HG03469 (cell line): ENCODE measurements around the gene LRGUK.

Experiments
- ATAC-seq: cut with Tn5 transposase; IDR thresholded peaks from one replicate; pipeline ENCODE4 v1.9.1; 2021; ENCODE audit warnings: mild to moderate bottlenecking, moderate library complexity, moderate number of reproducible peaks; ENCODE audit not compliant: unreplicated experiment

LRGUK gene

DNA sequence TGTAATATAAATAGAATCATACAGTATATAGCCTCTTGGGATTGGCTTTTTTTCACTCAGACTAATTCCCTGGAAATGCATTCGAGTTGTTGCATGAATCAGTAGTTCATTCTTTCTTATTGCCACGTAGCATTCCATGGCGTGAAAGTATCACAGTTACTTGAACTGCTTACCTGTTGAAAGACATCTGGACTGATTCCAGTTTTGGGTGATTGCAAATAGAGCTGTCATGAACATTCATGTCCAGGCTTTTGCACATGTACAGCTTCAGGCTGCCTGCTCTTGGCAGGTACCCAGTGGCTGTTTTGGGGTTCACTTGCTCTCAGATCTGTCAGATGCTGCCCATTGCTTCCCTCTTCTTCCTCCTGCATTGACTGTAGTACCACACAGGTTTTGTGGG is 54.9 kb downstream of the LRGUK start:
- no peak for ATAC-seq

- no peak for ATAC-seq
Measured at GRCh38 chr7:134184767-134185166, 57.6 kb downstream of the LRGUK start.

DNA sequence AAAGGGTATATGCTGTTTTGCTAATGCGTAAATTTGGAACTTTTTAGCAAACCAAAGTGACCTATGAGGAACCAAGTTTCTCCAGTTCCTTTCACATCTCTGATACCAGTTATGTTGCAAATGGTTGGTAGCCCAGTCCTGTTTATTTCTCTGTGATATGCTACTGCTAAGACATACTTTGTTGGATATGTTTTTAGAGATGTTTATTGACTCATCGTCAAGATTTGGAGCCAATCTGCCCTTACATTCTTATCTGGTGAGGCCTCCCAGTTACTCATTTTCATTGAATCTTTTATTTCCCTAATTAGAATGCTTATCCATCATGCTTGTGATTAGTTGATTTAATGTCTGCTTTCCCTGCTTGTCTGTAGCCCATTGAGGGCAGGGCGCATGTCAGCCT is 58.9 kb downstream of the LRGUK start:
- ATAC-seq = no peak

- no peak for ATAC-seq
Measured at GRCh38 chr7:134186801-134187200, 59.7 kb downstream of the LRGUK start.

- ATAC-seq = no peak
Measured at GRCh38 chr7:134187893-134188292, 60.8 kb downstream of the LRGUK start.

GRCh38 chr7:134188311-134188710 is 61.2 kb downstream of the LRGUK start:
- ATAC-seq = no peak

GRCh38 chr7:134189559-134189958 is 62.4 kb downstream of the LRGUK start:
- no peak for ATAC-seq

DNA sequence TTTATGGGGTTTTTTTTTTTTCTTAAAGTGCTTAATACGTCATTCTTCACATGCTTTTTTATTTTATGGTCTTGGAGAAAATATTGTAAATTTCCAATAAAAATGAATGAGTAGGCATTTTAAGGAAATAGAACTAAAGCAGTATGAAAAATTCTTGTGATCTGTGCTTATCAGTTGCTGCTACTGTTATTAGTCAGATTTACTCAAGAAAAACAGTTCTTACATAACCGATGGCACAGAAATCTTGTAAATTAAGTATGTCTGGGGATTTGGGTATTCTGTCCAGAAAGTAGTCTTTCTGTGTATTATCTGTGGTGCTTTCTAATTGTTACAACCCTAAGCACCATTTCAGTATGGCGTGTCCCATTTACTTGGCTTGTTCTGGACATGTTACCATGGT is 64.7 kb downstream of the LRGUK start:
- ATAC-seq = no peak

- ATAC-seq = no peak
Measured at GRCh38 chr7:134193240-134193639, 66.1 kb downstream of the LRGUK start.

DNA sequence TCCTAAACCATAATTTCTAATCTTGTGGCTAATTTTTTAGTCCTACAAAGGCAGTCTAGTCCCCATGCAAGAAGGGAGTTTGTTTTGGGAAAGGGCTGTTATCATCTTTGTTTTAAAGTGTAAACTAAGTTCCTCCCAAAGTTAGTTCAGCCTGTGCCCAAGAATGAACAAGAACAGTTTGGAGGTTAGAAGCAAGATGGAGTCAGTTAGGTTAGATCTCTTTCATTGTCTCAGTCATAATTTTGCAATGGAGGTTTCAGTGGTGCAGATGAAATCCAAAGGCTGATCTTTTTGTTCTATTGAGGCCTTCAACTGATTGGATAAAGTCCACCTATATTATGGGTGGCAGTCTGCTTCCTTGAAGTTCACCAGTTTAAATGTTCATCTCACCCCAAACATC is 68.1 kb downstream of the LRGUK start:
- no peak for ATAC-seq

- ATAC-seq = no peak
Measured at GRCh38 chr7:134196439-134196838, 69.3 kb downstream of the LRGUK start.

GRCh38 chr7:134197345-134197744 is 70.2 kb downstream of the LRGUK start:
- no peak for ATAC-seq

DNA sequence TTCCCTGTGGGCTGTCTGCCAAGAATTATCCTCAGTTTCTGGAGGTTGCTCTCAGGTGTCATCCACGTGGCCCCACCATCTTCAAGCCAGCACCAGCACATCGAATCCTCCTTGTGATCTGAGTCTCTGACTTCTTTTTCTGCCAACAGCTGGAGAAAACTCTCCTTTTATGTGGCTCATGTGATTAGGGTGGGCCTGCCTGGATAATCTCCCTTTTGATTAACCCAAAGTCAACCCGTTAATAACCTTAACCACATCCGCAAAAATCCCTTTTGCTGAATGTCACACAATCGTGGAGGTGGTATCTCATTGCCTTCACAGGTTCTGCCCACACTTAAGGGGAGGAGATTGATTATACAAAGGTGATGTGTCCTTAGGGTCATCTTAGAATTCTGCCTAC is 73.8 kb downstream of the LRGUK start:
- ATAC-seq = no peak

- no peak for ATAC-seq
Measured at GRCh38 chr7:134201569-134202261, 74.6 kb downstream of the LRGUK start.

- no peak for ATAC-seq
Measured at GRCh38 chr7:134203186-134203889, 76.2 kb downstream of the LRGUK start.

GRCh38 chr7:134209322-134210015 is 82.3 kb downstream of the LRGUK start:
- ATAC-seq = no peak

DNA sequence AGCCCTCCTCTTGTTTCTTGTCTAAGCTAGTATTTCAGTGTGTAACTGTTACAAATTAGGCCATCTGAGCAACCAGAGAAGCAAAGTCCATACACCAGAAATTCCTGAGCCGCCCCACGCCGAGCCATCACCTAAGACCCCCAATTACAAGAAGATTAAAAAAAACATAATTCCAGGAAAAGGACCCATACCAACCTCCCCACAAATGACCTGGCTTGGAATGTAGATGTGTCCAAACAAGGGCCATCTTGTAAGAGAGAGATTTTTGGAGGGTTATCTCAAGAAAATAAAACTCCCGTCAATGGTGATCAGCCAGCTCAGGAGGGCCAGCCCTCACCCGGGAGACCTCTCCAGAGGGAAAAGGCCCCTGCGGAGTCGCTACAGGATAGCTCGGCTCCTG is 83.1 kb downstream of the LRGUK start:
- no peak for ATAC-seq

DNA sequence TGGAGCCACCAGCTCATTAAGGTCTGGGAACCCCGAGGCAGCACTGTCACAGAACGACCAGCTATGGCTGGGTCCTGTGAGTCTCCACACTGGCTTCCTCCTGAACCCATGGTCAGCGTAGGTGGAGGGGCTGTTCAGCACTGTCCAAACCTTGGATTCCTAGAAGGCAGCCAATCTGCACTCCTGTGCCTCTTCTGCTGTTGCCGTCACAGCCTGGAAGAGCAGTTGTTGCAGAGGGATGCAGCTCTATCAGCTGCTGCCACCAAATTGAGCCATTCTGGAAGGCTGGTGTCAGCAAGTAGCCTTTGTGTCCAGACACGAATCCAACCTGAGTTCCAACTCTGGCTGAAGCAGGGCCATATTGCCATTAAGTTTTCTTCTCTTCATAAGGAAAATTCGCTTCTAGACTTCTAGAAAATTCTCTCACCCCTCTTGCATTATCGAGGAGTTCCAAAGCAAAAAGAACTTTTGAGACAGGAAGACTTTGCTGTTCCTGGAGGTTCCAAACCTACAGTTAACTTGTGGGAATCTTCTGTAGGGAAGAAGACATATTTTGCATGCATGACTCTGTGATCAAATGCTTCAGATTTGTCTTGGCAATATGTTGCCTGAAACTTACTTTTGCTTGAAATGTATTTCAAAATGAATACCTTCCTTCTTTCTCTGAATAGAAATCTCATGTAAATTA is 84.0 kb downstream of the LRGUK start:
- no peak for ATAC-seq

DNA sequence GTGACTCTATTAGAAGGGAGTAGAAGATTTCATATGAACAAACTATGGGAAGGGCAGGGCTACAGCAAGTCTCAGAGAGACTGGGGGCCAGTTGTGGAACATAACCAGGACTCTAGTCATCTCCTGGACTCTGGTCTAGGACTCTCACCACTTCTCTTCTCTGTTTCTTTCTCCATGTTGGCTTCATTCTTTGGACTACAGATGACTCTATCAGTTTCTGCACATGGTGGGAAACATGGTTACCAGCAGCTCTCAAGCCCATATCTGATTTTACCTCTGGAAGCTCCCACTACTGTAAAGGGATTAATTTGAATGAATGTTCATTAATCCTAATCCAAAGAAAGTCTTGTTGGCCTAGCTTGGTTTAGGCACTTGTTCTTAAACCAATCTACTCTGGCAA is 84.7 kb downstream of the LRGUK start:
- ATAC-seq = no peak

DNA sequence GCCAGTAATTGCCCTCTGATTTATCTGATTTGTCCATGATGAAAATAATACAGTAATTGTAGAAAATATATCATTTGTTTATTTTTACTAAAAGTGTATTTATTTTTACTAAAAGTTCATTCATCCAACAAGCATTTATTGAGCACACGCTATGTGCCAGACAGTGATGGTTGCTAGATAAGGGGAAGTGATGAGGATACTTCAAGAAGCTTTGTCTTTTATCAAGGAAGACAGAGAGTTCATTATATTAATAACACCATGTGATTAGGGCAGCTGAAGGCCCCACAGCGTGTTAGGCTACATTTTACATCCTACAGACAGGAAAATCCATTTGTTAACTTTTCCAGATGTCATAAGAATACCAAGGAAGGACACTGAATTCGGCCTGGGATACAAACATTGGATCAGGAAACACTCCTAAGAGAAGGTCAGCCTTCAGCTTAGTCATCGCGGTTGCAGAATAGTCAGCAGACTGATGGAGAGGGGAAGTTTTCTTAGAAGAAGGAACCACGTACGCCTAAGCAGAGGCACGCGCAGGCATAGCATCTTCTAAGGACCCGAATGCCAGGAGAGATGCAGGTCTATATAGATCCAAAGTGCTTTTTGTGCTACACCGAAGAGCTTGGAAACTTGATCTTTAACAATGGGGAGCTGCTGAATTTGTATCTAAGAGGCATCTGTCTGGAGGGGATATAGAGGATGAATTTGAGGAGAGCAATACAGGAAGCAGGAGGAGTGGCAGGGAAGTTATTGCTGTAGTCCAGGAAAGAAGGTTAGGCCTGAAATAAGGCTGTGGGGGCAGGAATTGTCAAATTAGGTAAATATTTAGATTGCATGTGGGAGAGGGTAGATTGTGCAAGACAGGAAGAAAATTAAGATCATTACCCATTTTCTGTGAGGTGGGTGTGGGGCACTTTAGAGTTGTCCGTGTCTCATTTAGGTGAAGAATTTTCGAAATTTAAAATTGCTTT is 85.7 kb downstream of the LRGUK start:
- no peak for ATAC-seq
